ENCODE data around the gene LMNB1. TPM values are rescaled to one million over a fixed set of nuclear protein-coding genes. Genes with fewer than 3 reads are reported as not detected.
"Not testable (repeated sequence)": the region's sequence is repeated elsewhere in the genome, so short reads cannot be mapped to it uniquely, and the experiment has no call there.

The LMNB1 gene
- total and polyA plus RNA-seq, 5 donors: 0.43 to 3.6 (median 1.8) TPM

GRCh38 chr5:126754609-126755008 is 22.3 kb upstream of the LMNB1 start:
- DNase-seq (no peak), ATAC-seq (no peak)
- Histone ChIP-seq H3K27ac (ENCODE audit: low read length) (no peak overlapping the region), H3K4me3 (ENCODE audit: low read length) (no peak overlapping the region), H3K4me1 (ENCODE audit: control insufficient read depth, insufficient read depth, low read length) (no peaks in the 10 kb centered on the region), H3K27me3 (ENCODE audit: control insufficient read depth, insufficient read depth) (no peaks in the 10 kb centered on the region), H3K9me3 (ENCODE audit: control insufficient read depth, low read length) (no peaks in the 10 kb centered on the region)
- intact Hi-C loops (cut with DNase I): no loop called here
- WGBS: 77% methylated on average over 4 of the region's 4 CpGs

- no peak overlapping the region for H3K27ac ChIP-seq (ENCODE audit: low read length)
- H3K9me3 ChIP-seq (ENCODE audit: control insufficient read depth, low read length): no peaks in the 10 kb centered on the region
- no peaks in the 10 kb centered on the region for H3K4me1 ChIP-seq (ENCODE audit: control insufficient read depth, insufficient read depth, low read length)
- no peak overlapping the region for H3K4me3 ChIP-seq (ENCODE audit: low read length)
- intact Hi-C loops (cut with DNase I): no loop called here
- no peak for ATAC-seq
- DNase-seq: no peak
- 67% methylated on average over 4 of the region's 4 CpGs for WGBS
- no peaks in the 10 kb centered on the region for H3K27me3 ChIP-seq (ENCODE audit: control insufficient read depth, insufficient read depth)
Measured at GRCh38 chr5:126755593-126755992, 21.3 kb upstream of the LMNB1 start.

GRCh38 chr5:126757713-126758357 is 19.1 kb upstream of the LMNB1 start:
- WGBS: 68% methylated on average over 2 of the region's 2 CpGs
- H3K4me3 ChIP-seq (ENCODE audit: low read length): no peak overlapping the region
- no peak for DNase-seq
- H3K9me3 ChIP-seq (ENCODE audit: control insufficient read depth, low read length): no peaks in the 10 kb centered on the region
- no peaks in the 10 kb centered on the region for H3K27me3 ChIP-seq (ENCODE audit: control insufficient read depth, insufficient read depth)
- no peak overlapping the region for H3K27ac ChIP-seq (ENCODE audit: low read length)
- intact Hi-C loops (cut with DNase I): no loop called here
- ATAC-seq: no peak
- no peaks in the 10 kb centered on the region for H3K4me1 ChIP-seq (ENCODE audit: control insufficient read depth, insufficient read depth, low read length)

- intact Hi-C loops (cut with DNase I): no loop called here
- ATAC-seq (no peak), DNase-seq (no peak)
- Histone ChIP-seq H3K4me3 (ENCODE audit: low read length) (no peak overlapping the region), H3K4me1 (ENCODE audit: control insufficient read depth, insufficient read depth, low read length) (no peaks in the 10 kb centered on the region), H3K27me3 (ENCODE audit: control insufficient read depth, insufficient read depth) (no peaks in the 10 kb centered on the region), H3K27ac (ENCODE audit: low read length) (no peak overlapping the region), H3K9me3 (ENCODE audit: control insufficient read depth, low read length) (no peaks in the 10 kb centered on the region)
- WGBS: 86% methylated on average over 5 of the region's 5 CpGs
Measured at GRCh38 chr5:126763371-126763770, 13.6 kb upstream of the LMNB1 start.

GRCh38 chr5:126769703-126770102 is 7.2 kb upstream of the LMNB1 start:
- Histone ChIP-seq H3K27me3 (ENCODE audit: control insufficient read depth, insufficient read depth) (no peaks in the 10 kb centered on the region), H3K4me3 (ENCODE audit: low read length) (no peak overlapping the region), H3K9me3 (ENCODE audit: control insufficient read depth, low read length) (no peaks in the 10 kb centered on the region), H3K27ac (ENCODE audit: low read length) (no peak overlapping the region), H3K4me1 (ENCODE audit: control insufficient read depth, insufficient read depth, low read length) (no peaks in the 10 kb centered on the region)
- 95% methylated on average over 1 of the region's 1 CpG for WGBS
- DNase-seq (no peak), ATAC-seq (no peak)
- intact Hi-C loops (cut with DNase I): no loop called here

- H3K4me1 ChIP-seq (ENCODE audit: control insufficient read depth, insufficient read depth, low read length); H3K27ac ChIP-seq (ENCODE audit: low read length); intact Hi-C loops (cut with DNase I); H3K27me3 ChIP-seq (ENCODE audit: control insufficient read depth, insufficient read depth); ATAC-seq; H3K9me3 ChIP-seq (ENCODE audit: control insufficient read depth, low read length); DNase-seq; H3K4me3 ChIP-seq (ENCODE audit: low read length): not testable (repeated sequence)
- WGBS: 91% methylated on average over 13 of the region's 13 CpGs
Measured at GRCh38 chr5:126773536-126773935, 3.4 kb upstream of the LMNB1 start.

GRCh38 chr5:126774595-126774994 is 2.3 kb upstream of the LMNB1 start:
- WGBS: 97% methylated on average over 14 of the region's 14 CpGs

GRCh38 chr5:126777257-126777974 is 480 bp downstream of the LMNB1 start:
- H3K27me3 ChIP-seq (ENCODE audit: control insufficient read depth, insufficient read depth): no peaks in the 10 kb centered on the region
- ATAC-seq (peak; percentile 21 to 34), DNase-seq (peak; percentile 51 to 81 (median 78))
- H3K4me1 ChIP-seq (ENCODE audit: control insufficient read depth, insufficient read depth, low read length): no peaks in the 10 kb centered on the region
- WGBS: under 1% methylated on average over 93 of the region's 93 CpGs
- no peaks in the 10 kb centered on the region for H3K9me3 ChIP-seq (ENCODE audit: control insufficient read depth, low read length)
- peak overlapping the region; percentile 89 for H3K4me3 ChIP-seq (ENCODE audit: low read length)
- intact Hi-C loops (cut with DNase I): loop anchor here in 1 of 4 donors (5.0 kb wide), 1 partner anchor 100 kb away; no protein-coding TSS in a partner anchor
- H3K27ac ChIP-seq (ENCODE audit: low read length): peak overlapping the region; percentile 8

More at GRCh38 chr5:126774595-126774994, 2.3 kb upstream of the LMNB1 start:
- intact Hi-C loops (cut with DNase I); H3K4me1 ChIP-seq (ENCODE audit: control insufficient read depth, insufficient read depth, low read length); H3K4me3 ChIP-seq (ENCODE audit: low read length); H3K9me3 ChIP-seq (ENCODE audit: control insufficient read depth, low read length); DNase-seq; H3K27ac ChIP-seq (ENCODE audit: low read length); ATAC-seq; H3K27me3 ChIP-seq (ENCODE audit: control insufficient read depth, insufficient read depth): not testable (repeated sequence)

GRCh38 chr5:126777975-126778674 is 1.2 kb downstream of the LMNB1 start:
- Histone ChIP-seq H3K27me3 (ENCODE audit: control insufficient read depth, insufficient read depth) (no peaks in the 10 kb centered on the region), H3K4me1 (ENCODE audit: control insufficient read depth, insufficient read depth, low read length) (no peaks in the 10 kb centered on the region), H3K4me3 (ENCODE audit: low read length) (peak overlapping the region; percentile 89), H3K27ac (ENCODE audit: low read length) (no peak overlapping the region), H3K9me3 (ENCODE audit: control insufficient read depth, low read length) (no peaks in the 10 kb centered on the region)
- peak; percentile 84 to 90 for ATAC-seq
- under 1% methylated on average over 66 of the region's 66 CpGs for WGBS
- peak; percentile 87 to 94 (median 93) for DNase-seq
- intact Hi-C loops (cut with DNase I): loop anchor here in 2 of 4 donors (2.0 to 5.0 kb wide), 2 partner anchors 101 kb away; no protein-coding TSS in a partner anchor

GRCh38 chr5:126778675-126779403 is 1.9 kb downstream of the LMNB1 start:
- H3K4me1 ChIP-seq (ENCODE audit: control insufficient read depth, insufficient read depth, low read length): no peaks in the 10 kb centered on the region
- H3K4me3 ChIP-seq (ENCODE audit: low read length): peak overlapping the region; percentile 89
- WGBS: 16% methylated on average over 17 of the region's 17 CpGs
- DNase-seq (no peak), ATAC-seq (no peak)
- intact Hi-C loops (cut with DNase I): loop anchor here in 2 of 4 donors (2.0 to 5.0 kb wide), 2 partner anchors 102 kb away; no protein-coding TSS in a partner anchor
- H3K9me3 ChIP-seq (ENCODE audit: control insufficient read depth, low read length): no peaks in the 10 kb centered on the region
- H3K27ac ChIP-seq (ENCODE audit: low read length): no peak overlapping the region
- no peaks in the 10 kb centered on the region for H3K27me3 ChIP-seq (ENCODE audit: control insufficient read depth, insufficient read depth)
